Measurements from ENCODE around the gene MSANTD2. TPM values are rescaled to one million over a fixed set of nuclear protein-coding genes. Genes with fewer than 3 reads are reported as not detected.

MSANTD2 gene
- total RNA-seq, 1 experiment from 2014 or later = 8.6 TPM

DNA sequence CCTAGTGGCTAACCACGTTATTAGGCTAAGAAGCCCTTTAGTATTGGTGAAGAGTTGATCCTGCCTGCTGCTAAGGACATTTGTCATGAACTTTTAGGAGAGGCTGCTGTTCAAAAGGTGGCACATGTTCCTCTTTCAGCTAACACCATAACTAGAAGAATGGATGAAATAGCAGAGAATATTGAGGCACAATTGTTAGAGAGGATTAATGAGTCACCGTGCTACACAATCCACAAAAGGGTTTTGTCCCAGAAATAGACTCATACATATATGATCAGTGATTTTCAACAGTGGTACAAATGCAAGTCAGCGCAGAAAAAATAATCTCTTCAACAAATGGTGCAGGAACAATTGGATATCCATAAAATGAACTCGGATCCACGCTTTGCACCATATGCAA lies 7.0 kb upstream of the MSANTD2 start:
- Histone ChIP-seq H3K9me3 (ENCODE audit: control insufficient read depth in 1 of 2, insufficient read depth in 1 of 2, low read depth in 1 of 2, low read length in 2 of 2) (no peaks in the 10 kb centered on the region), H3K4me2 (ENCODE audit: low read length) (no peak overlapping the region), H3K9me2 (ENCODE audit: insufficient read depth) (no peaks in the 10 kb centered on the region), H3K4me3 (replicated peaks in 1 of 2; ENCODE audit: low read depth in 1 of 2, low read length in 2 of 2) (no peak overlapping the region), H3K36me3 (ENCODE audit: control insufficient read depth in 1 of 2, insufficient read depth in 2 of 2, low read length in 2 of 2) (no peaks in the 10 kb centered on the region), H3K4me1 (ENCODE audit: control insufficient read depth in 1 of 2, insufficient read depth in 2 of 2, low read length in 2 of 2) (peaks cover 2 to 10% of the 10 kb centered on the region in 2 experiments; a peak in 3 of 4 replicates), H4K20me1 (ENCODE audit: insufficient read depth) (no peaks in the 10 kb centered on the region), H3K27ac (ENCODE audit: low read depth, low read length) (no peak overlapping the region), H2AFZ (ENCODE audit: low read depth, low read length, poor library complexity, severe bottlenecking) (no peak overlapping the region), H3K27me3 (ENCODE audit: insufficient read depth, low read length) (no peaks in the 10 kb centered on the region), H3K9ac (ENCODE audit: low read length) (no peak overlapping the region), H3K79me2 (ENCODE audit: insufficient read depth, low read length) (no peaks in the 10 kb centered on the region)
- DNase-seq (ENCODE audit: low read depth, low spot score) (no peak), ATAC-seq (no peak)
- ChIA-PET RAD21 (ENCODE audit: low non-redundant PET in 1 of 2, low total read pairs in 2 of 2, uncharacterized antibody in 2 of 2, unreplicated experiment in 2 of 2) (no interaction called here), POLR2A (no interaction called here), CTCF (interaction anchor here (1.3 kb wide), 1 partner anchor 14 kb away, joined by 4 read pairs; no protein-coding TSS in a partner anchor)
- no peak for TF ChIP-seq EGR1 (IDR thresholded peaks at IDR 0.05; ENCODE audit: low read depth)
- no peak for TF ChIP-seq JUND (IDR thresholded peaks at IDR 0.05)
- no peak for TF ChIP-seq SIN3A (IDR thresholded peaks at IDR 0.05; ENCODE audit: low read depth)
- no peak for TF ChIP-seq RAD21 (IDR thresholded peaks at IDR 0.05; ENCODE audit: low read depth)
- TF ChIP-seq, protein P1, sequence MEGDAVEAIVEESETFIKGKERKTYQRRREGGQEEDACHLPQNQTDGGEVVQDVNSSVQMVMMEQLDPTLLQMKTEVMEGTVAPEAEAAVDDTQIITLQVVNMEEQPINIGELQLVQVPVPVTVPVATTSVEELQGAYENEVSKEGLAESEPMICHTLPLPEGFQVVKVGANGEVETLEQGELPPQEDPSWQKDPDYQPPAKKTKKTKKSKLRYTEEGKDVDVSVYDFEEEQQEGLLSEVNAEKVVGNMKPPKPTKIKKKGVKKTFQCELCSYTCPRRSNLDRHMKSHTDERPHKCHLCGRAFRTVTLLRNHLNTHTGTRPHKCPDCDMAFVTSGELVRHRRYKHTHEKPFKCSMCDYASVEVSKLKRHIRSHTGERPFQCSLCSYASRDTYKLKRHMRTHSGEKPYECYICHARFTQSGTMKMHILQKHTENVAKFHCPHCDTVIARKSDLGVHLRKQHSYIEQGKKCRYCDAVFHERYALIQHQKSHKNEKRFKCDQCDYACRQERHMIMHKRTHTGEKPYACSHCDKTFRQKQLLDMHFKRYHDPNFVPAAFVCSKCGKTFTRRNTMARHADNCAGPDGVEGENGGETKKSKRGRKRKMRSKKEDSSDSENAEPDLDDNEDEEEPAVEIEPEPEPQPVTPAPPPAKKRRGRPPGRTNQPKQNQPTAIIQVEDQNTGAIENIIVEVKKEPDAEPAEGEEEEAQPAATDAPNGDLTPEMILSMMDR (IDR thresholded peaks at IDR 0.05 in 2 of 3, conservative IDR thresholded peaks at IDR 0.05 in 1 of 3; ENCODE audit: borderline replicate concordance in 1 of 3, insufficient read depth in 1 of 3, low read depth in 2 of 3, low read length in 2 of 3) = no peak
- no peak for TF ChIP-seq YY1 (IDR thresholded peaks at IDR 0.05; ENCODE audit: extremely low read depth, insufficient replicate concordance, low read depth, low read length)
- no peak for TF ChIP-seq SRF (IDR thresholded peaks at IDR 0.05; ENCODE audit: low read depth)
- TF ChIP-seq, protein P2, sequence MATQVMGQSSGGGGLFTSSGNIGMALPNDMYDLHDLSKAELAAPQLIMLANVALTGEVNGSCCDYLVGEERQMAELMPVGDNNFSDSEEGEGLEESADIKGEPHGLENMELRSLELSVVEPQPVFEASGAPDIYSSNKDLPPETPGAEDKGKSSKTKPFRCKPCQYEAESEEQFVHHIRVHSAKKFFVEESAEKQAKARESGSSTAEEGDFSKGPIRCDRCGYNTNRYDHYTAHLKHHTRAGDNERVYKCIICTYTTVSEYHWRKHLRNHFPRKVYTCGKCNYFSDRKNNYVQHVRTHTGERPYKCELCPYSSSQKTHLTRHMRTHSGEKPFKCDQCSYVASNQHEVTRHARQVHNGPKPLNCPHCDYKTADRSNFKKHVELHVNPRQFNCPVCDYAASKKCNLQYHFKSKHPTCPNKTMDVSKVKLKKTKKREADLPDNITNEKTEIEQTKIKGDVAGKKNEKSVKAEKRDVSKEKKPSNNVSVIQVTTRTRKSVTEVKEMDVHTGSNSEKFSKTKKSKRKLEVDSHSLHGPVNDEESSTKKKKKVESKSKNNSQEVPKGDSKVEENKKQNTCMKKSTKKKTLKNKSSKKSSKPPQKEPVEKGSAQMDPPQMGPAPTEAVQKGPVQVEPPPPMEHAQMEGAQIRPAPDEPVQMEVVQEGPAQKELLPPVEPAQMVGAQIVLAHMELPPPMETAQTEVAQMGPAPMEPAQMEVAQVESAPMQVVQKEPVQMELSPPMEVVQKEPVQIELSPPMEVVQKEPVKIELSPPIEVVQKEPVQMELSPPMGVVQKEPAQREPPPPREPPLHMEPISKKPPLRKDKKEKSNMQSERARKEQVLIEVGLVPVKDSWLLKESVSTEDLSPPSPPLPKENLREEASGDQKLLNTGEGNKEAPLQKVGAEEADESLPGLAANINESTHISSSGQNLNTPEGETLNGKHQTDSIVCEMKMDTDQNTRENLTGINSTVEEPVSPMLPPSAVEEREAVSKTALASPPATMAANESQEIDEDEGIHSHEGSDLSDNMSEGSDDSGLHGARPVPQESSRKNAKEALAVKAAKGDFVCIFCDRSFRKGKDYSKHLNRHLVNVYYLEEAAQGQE (IDR thresholded peaks at IDR 0.05; ENCODE audit: low read depth) = no peak
- TF ChIP-seq EZH2phosphoT487 (IDR thresholded peaks at IDR 0.05; ENCODE audit: borderline replicate concordance) = no peak
- no peak for TF ChIP-seq ELF1 (IDR thresholded peaks at IDR 0.05; ENCODE audit: borderline replicate concordance, low read depth)
- no peak for TF ChIP-seq ZFX (IDR thresholded peaks at IDR 0.05)
- BruUV-seq (replicated peaks) = no TSS peak
- intact Hi-C loops (cut with micrococcal nuclease) = no loop called here

All from HCT116 (cell line).